NCI-H2081 treated with DMSO at 0.1 percent for 48 hours (cell line): ENCODE measurements around the gene YPEL1.
"Not testable (repeated sequence)": the region's sequence is repeated elsewhere in the genome, so short reads cannot be mapped to it uniquely, and the experiment has no call there.

ENCODE experiments used
- DNase-seq: peaks from one replicate; lab custom pipeline; 2025; lab: John Stamatoyannopoulos, UW

YPEL1 gene

DNA sequence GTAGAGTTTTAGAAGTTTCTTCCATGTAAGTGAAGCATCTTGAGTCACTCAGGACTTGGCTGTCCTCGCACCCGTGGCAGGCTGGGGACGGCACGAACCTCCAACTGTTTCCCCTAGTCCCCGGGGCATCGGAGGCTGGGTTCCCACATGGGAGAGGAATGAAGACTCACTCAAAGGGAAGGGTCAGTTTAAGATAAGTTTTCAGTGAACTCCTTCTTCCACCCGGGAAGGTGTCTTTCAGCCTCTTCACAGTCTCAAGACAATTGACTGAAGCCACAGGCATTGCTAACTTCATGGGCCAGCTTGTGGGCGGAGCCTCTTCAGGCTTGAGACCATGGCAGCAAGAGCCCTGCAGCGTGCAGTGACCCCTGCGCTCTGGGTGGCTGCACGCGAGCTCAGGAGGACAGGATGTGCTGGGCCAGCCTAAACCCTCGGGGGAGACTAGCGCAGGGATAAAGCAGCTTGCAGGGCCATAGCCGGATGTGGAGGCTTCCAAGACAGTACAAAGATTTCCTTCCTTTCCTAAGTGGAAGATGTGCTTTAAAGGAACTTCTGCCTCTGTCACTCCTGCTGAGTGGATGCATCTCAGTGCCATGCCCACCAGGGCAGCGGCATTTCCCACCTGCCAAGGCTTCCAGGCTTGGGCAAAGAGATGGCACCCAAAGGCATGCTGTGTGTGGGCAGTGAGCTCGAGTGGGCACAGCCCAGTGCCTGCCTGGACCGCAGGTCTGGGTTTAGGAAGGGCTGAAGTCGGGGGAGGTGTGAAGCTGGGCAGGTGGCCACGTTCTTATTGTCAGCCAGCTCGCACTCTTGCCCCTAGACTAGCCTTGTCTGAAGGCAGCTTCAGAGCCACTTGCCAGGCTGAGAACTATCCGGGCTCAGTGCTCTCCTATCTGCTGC is 36.9 kb downstream of the YPEL1 start:
- no peak for DNase-seq

DNA sequence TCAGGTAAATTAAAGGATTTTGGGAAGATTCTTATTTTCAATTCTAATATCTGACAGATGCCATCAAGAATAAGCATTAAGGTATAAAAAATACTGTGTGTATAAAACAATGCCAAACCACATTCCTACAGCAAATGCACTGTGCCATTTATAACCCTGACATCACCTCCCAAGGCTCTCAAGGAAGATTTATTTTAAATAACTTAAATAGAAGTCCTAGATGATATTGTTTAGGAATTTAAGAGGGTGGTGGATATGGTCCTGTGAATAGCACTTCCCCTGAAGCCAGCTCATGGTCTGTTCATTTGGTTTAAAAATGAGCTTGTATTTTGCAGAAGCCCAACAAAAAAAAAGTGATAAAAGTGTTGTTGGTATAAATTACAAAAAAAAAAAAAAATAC is 37.7 kb downstream of the YPEL1 start:
- no peak for DNase-seq

DNA sequence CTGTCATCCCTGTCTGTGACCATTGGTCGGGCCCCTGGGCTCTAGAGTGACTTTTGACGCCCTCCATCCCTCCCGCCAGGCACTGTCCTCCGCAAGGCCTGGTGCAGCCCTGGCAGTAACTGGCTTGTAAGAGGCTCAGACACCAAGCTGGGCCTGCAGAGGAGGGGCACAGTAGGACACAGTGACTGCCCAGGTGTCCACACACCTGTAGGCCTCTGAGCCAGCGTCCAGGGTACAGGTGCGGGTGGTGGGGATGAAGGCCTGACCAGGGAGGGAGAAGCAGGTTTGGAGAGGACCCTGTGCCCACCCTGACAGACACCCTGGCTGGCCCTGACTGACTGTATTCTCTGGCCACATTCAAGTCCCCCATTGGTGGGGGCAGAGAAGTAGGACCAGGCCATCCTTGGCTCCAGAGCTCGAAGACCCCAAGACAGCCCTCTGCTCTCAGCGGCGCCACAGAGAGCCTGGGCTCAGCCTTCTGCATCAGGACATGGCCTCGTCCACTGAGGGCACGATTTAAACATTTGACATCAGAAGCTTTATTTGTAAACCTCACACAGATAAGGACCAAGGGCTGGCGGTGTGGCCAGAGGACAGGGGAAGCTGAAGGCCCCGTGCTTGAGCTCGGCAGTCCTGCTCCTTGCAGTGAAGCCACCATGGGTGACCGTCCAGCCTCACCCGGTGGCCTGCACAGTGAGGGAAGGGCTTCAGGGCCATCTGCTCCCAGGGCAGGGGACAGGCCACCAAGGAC is 38.4 kb downstream of the YPEL1 start:
- no peak for DNase-seq

DNA sequence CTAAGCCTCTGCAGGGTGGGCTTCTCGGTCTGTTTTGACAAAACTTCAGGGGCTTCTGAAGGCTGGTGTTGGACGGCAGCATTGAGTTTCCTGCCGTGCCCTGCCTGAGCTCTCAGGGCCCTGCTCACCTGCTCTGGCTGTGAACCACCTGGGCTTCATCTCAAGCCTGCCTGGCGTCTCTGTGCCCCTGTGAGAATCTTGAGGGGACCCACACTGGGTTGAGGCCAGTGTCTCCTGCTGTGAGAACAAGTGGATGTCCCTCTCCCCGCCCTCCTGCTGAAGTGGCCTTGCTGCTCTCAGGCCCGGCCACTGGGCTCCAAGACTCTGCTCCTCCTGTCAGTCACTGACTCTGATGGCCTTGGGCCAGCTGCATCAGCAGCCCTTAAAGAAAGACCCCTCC is 39.5 kb downstream of the YPEL1 start:
- no peak for DNase-seq

DNA sequence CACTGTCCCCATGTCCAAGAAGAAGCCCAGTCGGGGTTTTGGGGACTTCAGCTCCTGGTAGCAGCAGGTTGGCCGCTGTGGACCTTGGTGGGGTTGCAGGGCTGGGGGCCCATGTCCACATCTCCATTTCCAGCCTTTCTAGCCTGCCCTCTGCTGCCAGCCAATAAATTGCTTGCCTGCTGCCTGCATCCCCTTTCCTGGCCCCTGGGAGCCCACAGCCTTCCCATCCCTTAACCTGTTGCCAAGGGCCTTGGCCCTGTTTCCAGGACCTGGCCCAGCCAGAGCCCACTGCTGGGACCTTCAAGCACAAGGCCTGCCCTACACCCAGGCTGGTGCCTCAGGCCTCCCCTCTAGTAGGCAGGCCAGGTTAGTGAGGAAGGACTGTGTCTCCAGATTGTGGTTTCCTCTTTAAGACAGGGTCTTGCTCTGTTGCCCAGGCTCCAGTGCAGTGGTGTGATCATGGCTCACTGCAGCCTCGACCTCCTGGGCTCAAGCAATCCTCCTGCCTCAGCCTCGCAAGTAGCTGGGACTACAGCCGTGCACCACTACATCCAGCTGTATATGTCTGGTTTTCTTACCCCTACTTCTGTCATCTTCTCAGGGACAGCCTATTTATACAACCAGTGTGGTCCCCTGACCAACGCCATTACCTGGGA is 40.0 kb downstream of the YPEL1 start:
- DNase-seq: no peak

DNA sequence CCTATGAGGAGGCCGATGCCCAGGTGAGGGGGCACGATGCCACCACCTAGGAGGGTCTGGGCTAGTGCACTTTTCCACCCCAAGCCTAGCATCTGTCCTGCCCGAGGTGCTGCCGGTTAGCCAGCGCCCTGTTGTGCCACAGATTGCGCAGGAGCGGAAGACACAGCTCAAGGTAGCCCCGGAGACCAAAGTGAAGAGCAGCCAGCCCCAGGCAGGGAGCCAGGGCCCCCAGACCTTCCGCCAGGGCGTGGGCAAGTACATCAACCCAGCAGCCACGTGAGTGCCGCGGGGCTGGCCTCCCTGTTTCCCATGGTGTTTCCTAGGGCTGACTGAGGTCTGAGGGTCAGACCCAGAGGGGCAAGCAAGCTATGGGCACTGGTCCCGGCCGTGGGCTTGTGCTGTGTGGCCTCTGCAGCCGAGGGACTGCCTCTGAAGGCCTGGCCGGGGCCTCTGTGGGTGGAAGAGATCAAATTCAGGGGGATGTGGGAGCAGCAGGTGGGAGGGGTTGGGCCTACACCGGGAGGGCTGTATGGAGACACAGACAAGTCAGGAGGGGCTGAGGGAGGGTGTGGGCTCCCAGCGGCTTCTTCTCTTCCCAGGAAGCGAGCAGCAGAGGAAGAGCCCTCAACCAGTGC is 40.7 kb downstream of the YPEL1 start:
- no peak for DNase-seq

DNA sequence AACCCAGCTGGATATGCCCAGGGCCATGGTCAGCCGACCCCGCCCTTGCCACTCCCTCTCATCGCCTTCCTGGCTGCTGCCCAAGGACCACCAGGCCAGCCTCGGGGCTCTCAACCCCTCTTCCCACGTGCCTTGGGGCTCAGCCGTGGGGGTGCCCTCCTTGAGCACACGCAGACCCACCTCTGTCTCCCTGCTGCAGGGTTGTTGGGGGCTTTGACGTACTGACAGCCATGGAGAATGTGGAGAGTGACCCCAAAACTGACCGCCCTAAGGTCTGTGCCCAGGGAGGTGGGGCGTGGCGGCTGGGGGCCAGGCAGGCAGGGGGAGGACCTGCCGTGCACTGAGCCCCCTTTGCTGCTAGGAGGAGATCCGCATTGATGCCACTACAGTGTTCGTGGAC is 41.2 kb downstream of the YPEL1 start:
- no peak for DNase-seq

DNA sequence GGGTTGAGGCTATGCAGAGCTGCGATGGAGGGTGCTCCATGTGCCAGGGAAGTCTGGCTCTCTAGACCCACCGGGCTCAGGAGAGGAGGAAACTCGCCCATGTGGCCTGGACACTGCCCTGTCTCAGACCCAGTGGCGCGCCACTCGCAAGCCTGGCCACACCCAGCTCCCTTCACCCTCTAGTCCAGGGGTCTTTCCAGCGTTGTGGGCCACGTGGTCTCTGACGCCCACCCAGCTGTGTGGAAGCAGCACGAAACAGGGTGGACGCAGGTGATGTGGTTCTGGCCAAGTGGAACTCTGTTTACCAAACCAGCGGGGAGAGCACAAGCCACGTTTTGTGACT is 41.6 kb downstream of the YPEL1 start:
- DNase-seq: no peak

DNA sequence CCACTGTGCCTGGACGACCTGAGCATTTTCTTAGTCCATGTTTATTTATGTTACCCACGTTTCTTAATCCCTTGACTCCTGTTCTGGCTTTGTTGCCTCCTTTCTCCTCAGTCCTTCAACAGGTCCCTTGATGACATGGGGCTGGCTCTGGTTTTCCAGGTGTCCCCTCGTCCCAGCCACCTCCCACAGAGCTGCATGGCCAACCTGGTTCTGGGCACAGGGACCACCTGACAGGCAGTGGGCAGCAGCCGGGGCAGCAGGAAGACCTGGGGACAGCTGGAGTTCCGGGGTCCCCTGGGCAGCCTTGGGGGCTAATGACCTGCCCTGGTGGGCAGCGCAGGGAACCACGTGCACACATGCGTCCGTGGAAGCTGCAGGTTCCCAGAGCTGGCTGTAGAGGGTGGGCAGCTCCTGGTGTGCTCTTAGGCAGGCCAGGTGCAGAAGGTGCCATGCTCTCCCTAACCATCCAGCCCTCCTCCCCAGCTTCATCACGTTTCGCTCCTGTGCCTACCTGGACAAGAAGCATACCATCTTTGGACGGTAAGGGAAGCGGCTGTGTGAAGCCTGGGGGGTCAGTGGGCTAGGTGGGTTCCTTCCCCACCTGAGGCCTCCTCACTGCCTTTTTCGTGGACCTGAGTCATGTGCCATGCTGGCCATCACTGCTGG is 42.1 kb downstream of the YPEL1 start:
- DNase-seq: no peak

DNA sequence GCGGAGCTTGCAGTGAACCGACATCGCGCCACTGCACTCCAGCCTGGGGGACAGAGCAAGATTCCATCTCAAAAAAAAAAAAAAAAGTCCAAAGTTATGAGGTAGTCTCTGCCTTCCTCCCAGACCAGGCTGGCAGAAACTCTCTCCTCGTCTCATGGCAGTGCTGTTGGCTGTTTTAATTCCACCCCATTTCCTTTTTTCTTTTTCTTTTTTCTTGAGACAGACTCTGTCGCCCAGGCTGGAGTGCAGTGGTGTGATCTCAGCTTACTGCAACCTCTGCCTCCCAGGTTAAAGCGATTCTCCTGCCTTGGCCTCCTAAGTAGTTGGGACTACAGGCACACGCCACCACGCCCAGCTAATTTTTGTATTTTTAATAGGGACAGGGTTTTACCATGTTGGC is 42.7 kb downstream of the YPEL1 start:
- DNase-seq: not testable (repeated sequence)

DNA sequence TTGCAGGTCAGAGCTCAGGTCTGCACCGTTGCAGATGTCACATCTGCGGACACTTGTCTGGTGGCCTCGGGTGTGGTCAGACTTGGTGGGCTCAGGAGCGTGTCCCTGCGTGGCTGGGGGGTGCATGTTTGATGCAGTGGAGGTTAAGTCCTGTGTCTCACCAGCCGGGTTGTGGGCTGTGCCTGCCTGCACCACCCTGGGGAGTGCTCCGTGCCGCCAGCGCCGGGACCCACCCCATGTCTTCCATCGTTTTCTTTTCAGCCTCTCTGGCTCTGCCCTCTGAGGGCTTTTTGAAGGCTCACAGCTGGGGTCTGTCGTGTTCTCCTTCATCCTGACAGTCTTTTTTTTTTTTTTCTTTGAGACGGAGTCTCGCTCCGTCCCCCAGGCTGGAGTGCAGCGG is 43.8 kb downstream of the YPEL1 start:
- no peak for DNase-seq

DNA sequence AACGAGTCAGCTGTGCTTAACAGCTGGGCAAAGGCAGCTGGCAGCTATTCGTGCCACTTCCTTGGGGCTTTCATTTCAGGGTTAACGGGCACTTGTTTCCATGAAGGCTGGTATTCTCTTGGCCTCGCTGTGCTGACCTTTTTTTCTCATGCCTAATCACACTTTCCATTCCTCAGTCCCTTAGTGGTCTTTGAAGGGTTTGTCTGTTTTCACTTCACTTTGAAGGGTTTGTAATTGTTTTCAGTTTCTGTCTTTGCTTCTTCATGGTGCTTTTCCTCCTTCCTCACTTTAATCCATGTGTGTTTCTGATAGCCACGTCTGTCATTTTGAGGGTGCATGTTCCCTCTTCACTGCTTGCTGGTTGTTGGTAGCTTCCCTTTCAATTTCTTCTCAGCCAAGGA is 45.2 kb downstream of the YPEL1 start:
- no peak for DNase-seq

DNA sequence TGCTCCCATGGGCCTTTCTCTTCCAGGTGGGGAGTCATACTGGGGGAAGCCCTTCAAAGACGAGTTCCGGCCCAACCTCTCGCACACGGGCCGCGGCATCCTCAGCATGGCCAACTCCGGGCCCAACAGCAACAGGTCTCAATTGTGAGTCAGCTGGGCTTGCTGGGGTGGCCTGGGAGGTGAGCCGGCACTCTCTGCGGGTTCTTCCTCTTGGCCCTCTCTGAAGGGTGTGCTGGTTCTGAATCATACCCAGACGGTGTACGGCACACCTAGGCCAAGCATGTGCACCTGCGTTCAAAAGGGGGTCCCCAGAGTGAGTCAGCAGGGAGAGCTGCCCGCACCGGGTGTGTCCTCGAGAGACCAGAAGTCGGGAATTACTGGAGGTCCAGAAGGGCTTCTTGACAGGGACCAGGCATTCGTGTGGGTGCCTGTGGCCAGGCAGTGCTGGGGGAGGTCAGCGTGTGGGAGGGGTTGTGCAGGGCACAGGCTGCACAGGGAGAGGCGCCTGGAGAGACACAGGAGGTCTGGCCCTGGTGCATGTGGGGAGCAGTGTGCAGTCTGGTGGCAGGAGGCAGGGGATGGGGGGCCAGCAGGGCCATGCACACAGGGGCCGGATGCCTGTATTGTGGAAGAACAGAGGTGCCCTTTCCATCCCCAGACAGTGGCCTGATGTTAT is 46.8 kb downstream of the YPEL1 start:
- DNase-seq: no peak

DNA sequence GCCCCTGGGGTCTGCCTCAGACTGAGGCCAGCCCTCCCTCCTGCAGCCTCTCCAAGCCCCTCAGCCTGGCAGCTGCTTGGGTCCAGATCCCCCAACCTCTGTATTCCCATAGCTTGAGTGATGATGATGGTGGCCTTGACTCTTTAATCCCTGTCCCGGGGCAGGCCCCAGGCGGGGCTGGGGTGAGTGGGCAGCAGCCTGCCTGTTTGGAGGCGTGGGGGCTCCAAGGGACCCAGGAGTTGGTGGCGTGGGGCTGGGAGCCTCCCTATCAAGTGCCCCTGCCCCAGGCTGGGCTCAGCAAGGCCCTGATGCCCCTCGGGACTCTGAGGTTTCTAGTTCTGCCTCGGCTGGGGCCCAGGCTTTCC is 47.3 kb downstream of the YPEL1 start:
- no peak for DNase-seq

DNA sequence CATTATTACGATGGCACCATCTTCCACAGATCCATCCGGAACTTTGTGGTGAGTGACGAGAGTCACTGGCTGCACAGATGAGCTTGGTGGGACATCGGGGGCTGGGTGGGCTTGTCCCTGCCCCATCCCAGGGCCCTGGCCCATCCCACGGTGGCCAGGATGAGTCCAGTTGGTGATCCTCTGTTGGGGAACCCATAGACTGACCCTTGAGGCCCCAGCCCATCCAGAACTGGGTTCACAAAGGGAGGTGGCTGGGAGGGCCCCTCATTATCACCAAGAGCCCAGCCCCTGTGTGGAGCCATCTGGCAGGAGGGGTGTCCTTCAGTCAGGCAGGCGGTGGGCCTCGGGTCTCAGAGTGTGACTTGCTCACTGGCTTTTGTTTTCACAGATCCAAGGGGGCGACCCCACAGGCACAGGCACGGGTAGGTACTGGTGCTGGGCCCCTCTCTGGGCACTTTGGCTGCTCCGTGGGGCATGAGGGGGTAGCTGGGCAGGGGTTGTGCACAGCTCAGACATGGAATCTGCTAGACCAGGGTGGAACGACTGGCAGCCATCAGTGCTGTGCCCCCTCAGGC is 47.8 kb downstream of the YPEL1 start:
- no peak for DNase-seq

DNA sequence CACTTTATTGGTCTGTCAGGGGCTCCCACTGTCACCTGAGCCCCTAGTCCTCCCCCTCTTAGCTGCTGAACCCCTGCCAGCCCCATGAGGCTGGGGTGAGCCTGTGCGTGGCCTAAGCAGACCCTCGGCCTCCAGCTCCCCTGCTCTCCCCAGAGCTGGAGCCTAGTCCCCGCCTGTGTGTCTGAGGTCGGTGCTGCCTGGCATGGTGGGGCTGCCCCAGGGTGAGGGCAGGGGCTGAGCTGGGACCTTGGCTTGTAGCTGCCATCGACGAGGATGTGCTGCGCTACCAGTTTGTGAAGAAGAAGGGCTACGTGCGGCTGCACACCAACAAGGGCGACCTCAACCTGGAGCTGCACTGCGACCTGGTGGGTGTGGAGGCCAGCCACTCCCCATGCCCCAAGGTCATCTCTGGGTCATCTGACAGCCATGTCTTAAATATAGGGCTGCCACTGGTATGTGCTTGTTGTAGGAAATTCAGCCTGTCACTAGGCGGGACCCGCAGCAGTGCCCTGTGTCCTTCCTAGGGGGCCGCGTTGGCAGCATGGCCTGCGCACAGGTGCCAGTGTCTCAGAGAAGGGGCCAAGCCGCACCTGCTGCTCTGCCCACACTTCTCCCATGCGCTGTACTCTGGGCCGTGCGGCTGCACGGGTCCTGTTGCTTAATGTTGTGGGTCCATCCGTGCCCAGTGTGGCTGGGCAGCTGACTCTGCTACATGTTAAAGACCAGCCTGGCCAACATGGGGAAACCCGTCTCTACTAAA is 48.8 kb downstream of the YPEL1 start:
- no peak for DNase-seq

DNA sequence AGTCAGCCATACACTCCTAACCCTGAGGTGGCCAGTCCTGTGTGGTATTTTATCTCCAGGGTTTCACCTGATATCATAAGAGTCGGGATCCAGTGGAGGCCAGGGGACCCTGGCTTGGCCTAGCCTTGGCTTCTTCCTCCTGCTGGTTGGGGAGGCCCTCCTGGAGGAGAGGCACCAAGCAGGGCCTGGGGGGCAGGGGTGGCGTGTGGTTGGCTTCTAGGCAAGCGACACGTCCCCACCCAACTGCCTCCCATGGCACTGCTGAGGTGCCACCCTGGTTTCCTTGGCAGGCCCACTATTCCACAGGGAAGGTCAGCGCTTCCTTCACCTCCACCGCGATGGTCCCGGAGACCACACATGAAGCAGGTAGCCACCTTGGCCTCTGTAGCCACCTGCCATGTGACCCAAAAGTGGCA is 49.4 kb downstream of the YPEL1 start:
- no peak for DNase-seq

DNA sequence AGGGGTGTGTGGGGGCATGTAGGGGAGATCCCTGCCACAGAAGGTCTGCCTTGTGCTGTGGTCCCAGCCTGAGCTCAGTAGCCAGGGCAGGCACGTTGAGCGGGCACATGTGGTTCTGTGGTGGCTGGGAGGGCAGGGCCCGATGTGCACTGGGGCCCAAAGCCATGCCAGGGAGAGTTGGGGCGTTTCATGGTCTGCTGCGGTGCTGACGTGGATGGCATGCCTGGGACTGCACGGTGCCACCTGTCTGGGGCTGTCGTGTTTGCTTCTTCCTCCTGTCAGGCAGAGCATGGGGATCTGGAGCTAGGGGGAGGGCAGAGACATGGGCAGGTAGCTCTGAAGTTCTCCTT is 50.5 kb downstream of the YPEL1 start:
- no peak for DNase-seq

DNA sequence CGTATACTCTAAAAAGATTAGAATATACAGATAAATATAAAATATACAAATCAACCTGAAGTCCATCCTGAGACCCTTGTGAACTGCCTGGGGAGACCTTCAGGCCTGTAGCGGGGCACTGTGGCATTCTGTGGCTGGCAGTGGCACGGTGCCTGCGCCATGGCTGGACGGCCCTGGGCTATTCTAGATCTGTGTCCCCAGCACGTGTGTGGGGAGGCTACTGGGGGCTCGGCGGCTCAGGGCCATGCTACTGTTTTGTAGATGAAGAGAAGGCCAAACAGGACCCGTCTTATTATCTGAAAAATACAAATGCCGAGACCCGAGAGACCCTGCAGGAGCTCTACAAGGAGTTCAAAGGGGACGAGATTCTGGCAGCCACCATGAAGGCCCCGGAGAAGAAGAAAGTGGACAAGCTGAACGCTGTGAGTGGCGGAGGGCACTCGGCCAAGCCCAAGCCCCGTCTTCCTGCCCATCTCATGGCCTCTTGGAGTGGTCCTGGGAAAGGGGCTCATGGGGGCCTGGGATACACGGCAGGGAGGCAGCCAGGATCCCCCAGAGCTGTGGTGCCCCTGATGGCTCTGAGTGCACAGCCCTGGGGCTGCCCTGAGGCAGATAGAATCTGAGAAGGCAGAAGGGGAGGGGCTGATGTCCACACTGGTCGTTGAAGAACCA is 51.0 kb downstream of the YPEL1 start:
- no peak for DNase-seq

DNA sequence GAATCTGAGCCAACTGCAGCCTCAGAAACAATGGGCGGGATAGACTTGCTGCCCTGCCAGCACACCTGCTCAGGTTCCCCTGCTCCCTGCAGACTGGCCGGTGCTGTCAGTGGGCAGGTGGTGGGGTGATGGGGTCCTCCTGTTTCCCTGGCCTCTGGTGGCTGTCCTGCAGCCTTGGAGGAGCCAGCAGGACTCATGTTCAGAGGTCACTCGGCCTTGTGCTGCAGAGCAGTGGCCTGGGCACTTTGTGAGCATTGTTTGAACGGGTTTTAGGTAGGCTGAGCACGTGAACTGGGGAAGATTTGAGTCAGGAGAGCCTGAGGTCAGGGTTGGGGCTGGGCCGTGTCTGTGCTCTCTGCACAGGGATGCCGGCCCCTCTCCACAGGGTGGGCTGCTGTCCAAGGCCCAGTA is 52.2 kb downstream of the YPEL1 start:
- no peak for DNase-seq
